SK-N-SH (cell line): ENCODE measurements around the gene C7orf25. TPM values are rescaled to one million over a fixed set of nuclear protein-coding genes. Genes with fewer than 3 reads are reported as not detected.

Experiments used
- CTCF ChIA-PET: fragments of 300-600, 350-600 bp; formaldehyde crosslinking; extraction: SDS; loops from one replicate; lab custom pipeline; 2021; lab: Yijun Ruan, JAX
- POLR2A ChIA-PET: fragments of 350-600 bp; sonication (Branson Sonifier 250); formaldehyde crosslinking; extraction: SDS; loops from one replicate; lab custom pipeline; 2020; ENCODE audit warnings: antibody characterized with exemption, inconsistent platforms; lab: Yijun Ruan, JAX
- DNase-seq: peaks from one replicate; pipeline ENCODE4 v3.0.0; 2012
- H2AFZ ChIP-seq: fragments of 200-600 bp; sonication (generic); 2 replicates; pipeline ENCODE4 v1.8.1; 2016; ENCODE audit warnings: antibody characterized with exemption, mild to moderate bottlenecking, low read depth
- H3F3A ChIP-seq: fragments of 200-600 bp; sonication (generic); replicated peaks from 2 replicates; pipeline ENCODE3; 2016; ENCODE audit warnings: antibody characterized with exemption, mild to moderate bottlenecking; ENCODE audit not compliant: insufficient read depth
- H3K27ac ChIP-seq, 2 experiments: fragments of 200-500 bp in 1 of 2; fragments of 200-600 bp in 1 of 2; sonication (Bioruptor generic) in 1 of 2; sonication (generic), shearing (Covaris generic) in 1 of 2; 2 replicates each; pipeline versions ENCODE4 v1.5.1 to v1.6.1; 2014 to 2016; ENCODE audit warnings: low read depth in 2 of 2, inconsistent platforms in 1 of 2, low read length in 1 of 2, mild to moderate bottlenecking in 1 of 2, mixed read lengths in 1 of 2
- H3K27me3 ChIP-seq: fragments of 200-600 bp; sonication (generic), shearing (Covaris generic); 2 replicates; pipeline ENCODE4 v1.6.1; 2016; ENCODE audit warnings: mixed run types; ENCODE audit not compliant: insufficient read depth
- H3K36me3 ChIP-seq, 2 experiments: fragments of 200-500 bp in 1 of 2; fragments of 200-600 bp in 1 of 2; sonication (Bioruptor generic) in 1 of 2; sonication (generic) in 1 of 2; replicated peaks in 1 of 2; 2 replicates each; pipeline versions ENCODE3 to v1.5.1; 2014 to 2016; ENCODE audit warnings: low read length in 1 of 2, mild to moderate bottlenecking in 1 of 2; ENCODE audit not compliant: insufficient read depth in 2 of 2, control insufficient read depth in 1 of 2
- H3K4me1 ChIP-seq, 2 experiments: fragments of 200-500 bp in 1 of 2; fragments of 200-600 bp in 1 of 2; sonication (Bioruptor generic) in 1 of 2; sonication (generic), shearing (Covaris generic) in 1 of 2; 2 replicates each; pipeline versions ENCODE4 v1.5.1 to v1.6.1; 2014 to 2016; ENCODE audit warnings: low read depth in 1 of 2, low read length in 1 of 2, mixed run types in 1 of 2; ENCODE audit not compliant: insufficient read depth in 2 of 2, control insufficient read depth in 1 of 2
- H3K4me2 ChIP-seq: fragments of 200-600 bp; sonication (generic), shearing (Covaris generic); 2 replicates; pipeline ENCODE4 v1.6.1; 2017; ENCODE audit warnings: mixed run types
- H3K4me3 ChIP-seq, 2 experiments: fragments of 200-500 bp in 1 of 2; fragments of 200-600 bp in 1 of 2; sonication (Bioruptor generic) in 1 of 2; sonication (generic), shearing (Covaris generic) in 1 of 2; 2 replicates each; pipeline versions ENCODE4 v1.5.1 to v1.8.1; 2014 to 2016; ENCODE audit warnings: low read depth in 2 of 2, inconsistent platforms in 1 of 2, low read length in 1 of 2, mild to moderate bottlenecking in 1 of 2, mixed read lengths in 1 of 2, moderate library complexity in 1 of 2
- H3K79me2 ChIP-seq: fragments of 200-600 bp; sonication (generic); 2 replicates; pipeline ENCODE4 v1.8.1; 2017; ENCODE audit warnings: mild to moderate bottlenecking; ENCODE audit not compliant: insufficient read depth
- H3K9ac ChIP-seq: fragments of 200-600 bp; sonication (generic); 2 replicates; pipeline ENCODE4 v1.6.1; 2017; ENCODE audit warnings: mixed run types
- H3K9me2 ChIP-seq: fragments of 200-600 bp; sonication (generic); 2 replicates; pipeline ENCODE4 v1.6.1; 2017; ENCODE audit warnings: mixed run types
- H3K9me3 ChIP-seq: fragments of 200-600 bp; sonication (generic); 2 replicates; pipeline ENCODE4 v1.6.1; 2017; ENCODE audit warnings: mixed run types, mild to moderate bottlenecking, moderate library complexity
- H4K20me1 ChIP-seq: fragments of 200-600 bp; sonication (generic); 2 replicates; pipeline ENCODE4 v1.6.1; 2017; ENCODE audit warnings: mild to moderate bottlenecking, mixed run types; ENCODE audit not compliant: insufficient read depth
- CHD2 ChIP-seq: fragments of 150-350 bp; IDR thresholded peaks from 2 replicates; pipeline ENCODE4 v1.6.1; 2018; ENCODE audit warnings: low read length; ENCODE audit not compliant: partially characterized antibody
- ELF1 ChIP-seq: IDR thresholded peaks from 2 replicates; pipeline ENCODE4 v1.4.0; 2012
- EP300 ChIP-seq, 2 experiments: IDR thresholded peaks; 2 replicates each; pipeline versions ENCODE4 v1.4.0 to v1.6.1; 2012; ENCODE audit warnings: borderline replicate concordance in 1 of 2, low read depth in 1 of 2, low read length in 1 of 2
- FOXM1 ChIP-seq: IDR thresholded peaks from 2 replicates; pipeline ENCODE4 v1.4.0; 2012; ENCODE audit warnings: low read depth, mild to moderate bottlenecking
- NFIC ChIP-seq: IDR thresholded peaks from 2 replicates; pipeline ENCODE4 v1.4.0; 2012; ENCODE audit warnings: borderline replicate concordance
- NRF1 ChIP-seq: IDR thresholded peaks from 2 replicates; pipeline ENCODE4 v1.6.1; 2012; ENCODE audit warnings: low read depth, mild to moderate bottlenecking, low read length
- RFX5 ChIP-seq: IDR thresholded peaks from 2 replicates; pipeline ENCODE4 v1.6.1; 2012; ENCODE audit warnings: mild to moderate bottlenecking, improper control_type of control experiment, low read length
- RXRA ChIP-seq: IDR thresholded peaks from 2 replicates; pipeline ENCODE4 v1.4.0; 2012; ENCODE audit warnings: low read depth, mild to moderate bottlenecking, borderline replicate concordance
- SMC3 ChIP-seq: IDR thresholded peaks from 2 replicates; pipeline ENCODE4 v1.6.1; 2012; ENCODE audit warnings: low read depth, low read length, improper control_type of control experiment
- YY1 ChIP-seq: IDR thresholded peaks from 2 replicates; pipeline ENCODE4 v1.4.0; 2012; ENCODE audit warnings: low read depth, mild to moderate bottlenecking
- WGBS: methylation state at CpG from one replicate; pipeline ENCODE4 v1.1.6; 2017; ENCODE audit warnings: low lambda C conversion rate; 5-methylcytosine and 5-hydroxymethylcytosine counted together
- polyA plus RNA-seq, 3 experiments: library from polyadenylated mRNA; depleted of rRNA; stranded (reverse); fragments of >200 nt; gene quantifications; 2 replicates each; pipeline ENCODE4 v1.2.3, GENCODE V29; 2012
- TF ChIP-seq, protein P1 (sequence below): IDR thresholded peaks from 2 replicates; pipeline ENCODE4 v1.4.0; 2012; ENCODE audit warnings: low read depth, borderline replicate concordance
- TF ChIP-seq, protein P2 (sequence below): fragments of 200-600 bp; sonication (generic); IDR thresholded peaks from 2 replicates; pipeline ENCODE4 v1.6.1; 2017; ENCODE audit warnings: antibody characterized with exemption, mild to moderate bottlenecking, moderate library complexity

C7orf25 gene
- polyA plus RNA-seq, 1 of the 3 experiments (the other 2 are of a cell fraction): 6.1 TPM

DNA sequence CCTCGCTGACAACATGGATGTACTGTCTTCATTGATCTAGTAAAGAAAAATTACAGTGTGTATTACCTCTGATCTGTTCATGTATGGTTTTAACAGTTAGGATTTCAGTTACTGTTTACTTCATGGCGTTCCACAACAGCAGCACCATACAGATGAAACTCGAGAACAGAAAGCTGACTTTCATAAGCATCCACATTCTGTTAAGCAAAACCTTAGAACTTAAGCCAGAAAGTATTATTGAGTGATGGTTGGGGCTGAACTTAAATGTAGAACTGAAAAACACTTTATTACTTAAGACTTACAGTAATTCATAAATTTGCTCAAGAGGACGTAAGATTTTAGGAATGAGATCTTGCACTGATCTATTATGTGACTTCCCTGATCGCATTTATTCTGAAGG, 24.0 kb upstream of the C7orf25 start:
- Histone ChIP-seq H3K36me3 (peaks cover 46 to 55% of the 10 kb centered on the region in 2 experiments), H3K27me3 (no peaks in the 10 kb centered on the region)
- CTCF ChIA-PET: interaction anchor here (0.9 to 3.2 kb wide), 10 partner anchors 12 to 904 kb away, joined by 4 to 12 read pairs (median 4); partner anchors contain the start of gene STK17A
- no peak for DNase-seq
- TF ChIP-seq ELF1: no peak
- no peak for TF ChIP-seq NRF1
- TF ChIP-seq, protein P1, sequence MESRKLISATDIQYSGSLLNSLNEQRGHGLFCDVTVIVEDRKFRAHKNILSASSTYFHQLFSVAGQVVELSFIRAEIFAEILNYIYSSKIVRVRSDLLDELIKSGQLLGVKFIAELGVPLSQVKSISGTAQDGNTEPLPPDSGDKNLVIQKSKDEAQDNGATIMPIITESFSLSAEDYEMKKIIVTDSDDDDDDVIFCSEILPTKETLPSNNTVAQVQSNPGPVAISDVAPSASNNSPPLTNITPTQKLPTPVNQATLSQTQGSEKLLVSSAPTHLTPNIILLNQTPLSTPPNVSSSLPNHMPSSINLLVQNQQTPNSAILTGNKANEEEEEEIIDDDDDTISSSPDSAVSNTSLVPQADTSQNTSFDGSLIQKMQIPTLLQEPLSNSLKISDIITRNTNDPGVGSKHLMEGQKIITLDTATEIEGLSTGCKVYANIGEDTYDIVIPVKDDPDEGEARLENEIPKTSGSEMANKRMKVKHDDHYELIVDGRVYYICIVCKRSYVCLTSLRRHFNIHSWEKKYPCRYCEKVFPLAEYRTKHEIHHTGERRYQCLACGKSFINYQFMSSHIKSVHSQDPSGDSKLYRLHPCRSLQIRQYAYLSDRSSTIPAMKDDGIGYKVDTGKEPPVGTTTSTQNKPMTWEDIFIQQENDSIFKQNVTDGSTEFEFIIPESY: no peak
- no peak for TF ChIP-seq NFIC
- TF ChIP-seq CHD2: no peak
- no peak for TF ChIP-seq RFX5
- TF ChIP-seq FOXM1: no peak
- TF ChIP-seq EP300 (IDR thresholded peaks at IDR 0.05; ENCODE audit: borderline replicate concordance in 1 of 2, low read depth in 1 of 2, low read length in 1 of 2): no peak
- no peak for TF ChIP-seq SMC3
- TF ChIP-seq, protein P2, sequence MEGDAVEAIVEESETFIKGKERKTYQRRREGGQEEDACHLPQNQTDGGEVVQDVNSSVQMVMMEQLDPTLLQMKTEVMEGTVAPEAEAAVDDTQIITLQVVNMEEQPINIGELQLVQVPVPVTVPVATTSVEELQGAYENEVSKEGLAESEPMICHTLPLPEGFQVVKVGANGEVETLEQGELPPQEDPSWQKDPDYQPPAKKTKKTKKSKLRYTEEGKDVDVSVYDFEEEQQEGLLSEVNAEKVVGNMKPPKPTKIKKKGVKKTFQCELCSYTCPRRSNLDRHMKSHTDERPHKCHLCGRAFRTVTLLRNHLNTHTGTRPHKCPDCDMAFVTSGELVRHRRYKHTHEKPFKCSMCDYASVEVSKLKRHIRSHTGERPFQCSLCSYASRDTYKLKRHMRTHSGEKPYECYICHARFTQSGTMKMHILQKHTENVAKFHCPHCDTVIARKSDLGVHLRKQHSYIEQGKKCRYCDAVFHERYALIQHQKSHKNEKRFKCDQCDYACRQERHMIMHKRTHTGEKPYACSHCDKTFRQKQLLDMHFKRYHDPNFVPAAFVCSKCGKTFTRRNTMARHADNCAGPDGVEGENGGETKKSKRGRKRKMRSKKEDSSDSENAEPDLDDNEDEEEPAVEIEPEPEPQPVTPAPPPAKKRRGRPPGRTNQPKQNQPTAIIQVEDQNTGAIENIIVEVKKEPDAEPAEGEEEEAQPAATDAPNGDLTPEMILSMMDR: no peak
- no peak for TF ChIP-seq YY1
- TF ChIP-seq, all 33 proteins: peak for 0
- Histone ChIP-seq H3K79me2 (peaks cover 46% of the 10 kb centered on the region), H3K27ac (no peak overlapping the region), H4K20me1 (no peaks in the 10 kb centered on the region; the same call in 1 of the 2 replicates), H3K4me3 (no peak overlapping the region), H3K9me3 (no peaks in the 10 kb centered on the region), H3K4me2 (no peak overlapping the region), H3K9me2 (no peaks in the 10 kb centered on the region), H3F3A (no peaks in the 10 kb centered on the region), H3K9ac (no peak overlapping the region), H3K4me1 (peaks cover 0 to 13% of the 10 kb centered on the region in 2 experiments; a peak in 2 of 4 replicates), H2AFZ (no peak overlapping the region)
- WGBS: 96% methylated on average over 5 of the region's 5 CpGs
- POLR2A ChIA-PET: interaction anchor here (0.8 kb wide), 1 partner anchor 12 kb away, joined by 3 read pairs; no protein-coding TSS in a partner anchor

DNA sequence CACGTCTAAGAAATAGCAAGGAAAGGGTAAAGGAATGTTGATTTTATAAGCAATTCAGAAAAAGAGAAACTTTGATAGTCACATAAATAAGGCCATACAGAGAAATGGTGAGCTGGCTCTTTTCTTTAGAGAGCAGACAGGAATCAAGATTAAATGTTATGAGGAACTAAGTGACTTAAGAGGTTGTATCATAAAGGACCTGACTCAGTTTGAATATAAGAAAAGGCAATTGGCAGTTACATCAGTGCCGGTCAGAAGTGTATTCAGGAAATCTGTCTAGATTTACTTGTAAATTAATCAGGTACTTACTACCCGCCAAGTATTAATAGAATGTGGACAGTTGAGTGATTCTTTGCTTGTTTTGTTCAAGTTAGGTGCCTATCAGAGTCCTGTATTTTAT, 22.4 kb upstream of the C7orf25 start:
- POLR2A ChIA-PET: no interaction called here
- H3K27me3 ChIP-seq: no peaks in the 10 kb centered on the region
- no peak for TF ChIP-seq RXRA
- TF ChIP-seq, all 33 proteins: peak for 0
- Histone ChIP-seq H3K4me1 (peaks cover 0 to 19% of the 10 kb centered on the region in 2 experiments; a peak in 2 of 4 replicates), H3K9me2 (no peaks in the 10 kb centered on the region), H3K79me2 (peaks cover 62% of the 10 kb centered on the region), H3K9me3 (no peaks in the 10 kb centered on the region), H3K27ac (no peak overlapping the region), H4K20me1 (peaks cover 11% of the 10 kb centered on the region), H3K4me3 (no peak overlapping the region), H2AFZ (no peak overlapping the region), H3K36me3 (peaks cover 44% of the 10 kb centered on the region in 2 experiments), H3F3A (no peaks in the 10 kb centered on the region), H3K9ac (no peak overlapping the region), H3K4me2 (0 out of 2 replicates have a peak overlapping the region, but pooled peaks have one; percentile 74)
- DNase-seq: no peak
- CTCF ChIA-PET: interaction anchor here (0.7 to 3.2 kb wide), 6 partner anchors 17 to 904 kb away, joined by 3 to 12 read pairs (median 6); partner anchors contain the start of gene STK17A
- 91% methylated on average over 3 of the region's 3 CpGs for WGBS
